ENCODE data around the gene CD70. TPM values are rescaled to one million over a fixed set of nuclear protein-coding genes. Genes with fewer than 3 reads are reported as not detected.
"Not testable (repeated sequence)": the region's sequence is repeated elsewhere in the genome, so short reads cannot be mapped to it uniquely, and the experiment has no call there.

CD70 gene
- total RNA-seq, 1 donor from 2014 or later: 0.51 TPM

GRCh38 chr19:6608940-6609339 is 18.0 kb upstream of the CD70 start:
- Mint-ChIP-seq H3K4me3 (ENCODE audit: unreplicated experiment) (no peak overlapping the region), H3K9me3 (ENCODE audit: unreplicated experiment) (peaks cover 24% of the 10 kb centered on the region), H3K27me3 (ENCODE audit: unreplicated experiment) (peaks cover 7% of the 10 kb centered on the region), H3K27ac (ENCODE audit: unreplicated experiment) (no peak overlapping the region), H3K36me3 (ENCODE audit: low read depth, unreplicated experiment) (peaks cover 9% of the 10 kb centered on the region), H3K4me1 (ENCODE audit: unreplicated experiment) (no peaks in the 10 kb centered on the region)
- no peak for DNase-seq (ENCODE audit: low spot score)
- TF ChIP-seq, protein P1, sequence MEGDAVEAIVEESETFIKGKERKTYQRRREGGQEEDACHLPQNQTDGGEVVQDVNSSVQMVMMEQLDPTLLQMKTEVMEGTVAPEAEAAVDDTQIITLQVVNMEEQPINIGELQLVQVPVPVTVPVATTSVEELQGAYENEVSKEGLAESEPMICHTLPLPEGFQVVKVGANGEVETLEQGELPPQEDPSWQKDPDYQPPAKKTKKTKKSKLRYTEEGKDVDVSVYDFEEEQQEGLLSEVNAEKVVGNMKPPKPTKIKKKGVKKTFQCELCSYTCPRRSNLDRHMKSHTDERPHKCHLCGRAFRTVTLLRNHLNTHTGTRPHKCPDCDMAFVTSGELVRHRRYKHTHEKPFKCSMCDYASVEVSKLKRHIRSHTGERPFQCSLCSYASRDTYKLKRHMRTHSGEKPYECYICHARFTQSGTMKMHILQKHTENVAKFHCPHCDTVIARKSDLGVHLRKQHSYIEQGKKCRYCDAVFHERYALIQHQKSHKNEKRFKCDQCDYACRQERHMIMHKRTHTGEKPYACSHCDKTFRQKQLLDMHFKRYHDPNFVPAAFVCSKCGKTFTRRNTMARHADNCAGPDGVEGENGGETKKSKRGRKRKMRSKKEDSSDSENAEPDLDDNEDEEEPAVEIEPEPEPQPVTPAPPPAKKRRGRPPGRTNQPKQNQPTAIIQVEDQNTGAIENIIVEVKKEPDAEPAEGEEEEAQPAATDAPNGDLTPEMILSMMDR (IDR thresholded peaks at IDR 0.05; ENCODE audit: unreplicated experiment): no peak

DNA sequence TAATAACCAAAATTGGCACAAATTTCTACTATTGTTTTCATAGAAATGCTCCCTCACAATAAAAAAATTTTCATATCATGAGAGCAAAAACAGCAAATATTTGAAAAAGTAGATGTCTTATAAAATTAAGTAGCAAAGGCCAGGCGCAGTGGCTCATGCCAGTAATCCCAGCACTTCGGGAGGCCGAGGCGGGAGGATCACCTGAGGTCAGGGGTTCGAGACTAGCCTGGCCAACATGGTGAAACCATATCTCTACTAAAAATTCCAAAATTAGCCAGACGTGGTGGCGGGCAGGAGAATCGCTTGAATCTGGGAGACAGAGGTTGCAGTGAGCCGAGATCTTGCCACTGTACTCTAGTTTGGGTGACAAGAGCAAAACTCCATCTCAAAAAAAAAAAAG is 17.2 kb upstream of the CD70 start:
- DNase-seq (ENCODE audit: low spot score); H3K4me3 Mint-ChIP-seq (ENCODE audit: unreplicated experiment); H3K4me1 Mint-ChIP-seq (ENCODE audit: unreplicated experiment); H3K36me3 Mint-ChIP-seq (ENCODE audit: low read depth, unreplicated experiment); H3K27me3 Mint-ChIP-seq (ENCODE audit: unreplicated experiment); H3K27ac Mint-ChIP-seq (ENCODE audit: unreplicated experiment): not testable (repeated sequence)
- H3K9me3 Mint-ChIP-seq (ENCODE audit: unreplicated experiment): peaks cover 18% of the 10 kb centered on the region

DNA sequence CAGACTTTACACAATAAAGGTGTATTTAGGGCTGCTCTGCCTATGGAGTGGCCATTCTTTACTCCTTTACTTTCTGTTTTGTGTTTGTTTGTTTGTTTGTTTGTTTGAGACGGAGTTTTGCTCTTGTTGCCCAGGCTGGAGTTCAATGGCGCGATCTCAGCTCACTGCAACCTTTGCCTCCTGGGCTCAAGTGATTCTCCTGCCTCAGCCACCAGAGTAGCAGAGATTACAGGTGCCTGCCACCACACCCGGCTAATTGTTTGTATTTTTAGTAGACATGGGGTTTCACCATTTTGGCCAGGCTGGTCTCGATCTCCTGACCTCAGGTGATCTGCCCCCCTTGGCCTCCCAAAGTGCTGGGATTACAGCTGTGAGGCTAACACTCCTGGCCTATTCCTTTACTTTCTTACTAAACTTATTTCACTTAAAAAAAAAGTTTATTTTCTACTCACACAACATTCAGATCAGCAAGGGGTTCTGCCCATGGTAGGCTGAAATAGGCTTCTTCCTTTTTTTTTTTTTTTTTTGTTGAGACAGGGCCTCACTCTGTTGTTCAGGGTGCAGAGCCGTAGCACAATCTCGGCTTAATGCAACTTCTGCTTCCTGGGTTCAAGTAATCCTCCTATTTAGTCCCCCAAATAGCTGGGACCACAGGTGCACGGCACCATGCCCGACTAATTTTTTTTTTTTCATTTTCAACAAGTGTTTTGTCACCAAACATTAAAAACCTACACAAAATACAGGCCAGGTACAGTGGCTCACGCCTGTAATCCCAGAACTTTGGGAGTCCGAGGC is 15.5 kb upstream of the CD70 start:
- not testable (repeated sequence) for H3K36me3 Mint-ChIP-seq (ENCODE audit: low read depth, unreplicated experiment); H3K4me3 Mint-ChIP-seq (ENCODE audit: unreplicated experiment); H3K27ac Mint-ChIP-seq (ENCODE audit: unreplicated experiment); H3K4me1 Mint-ChIP-seq (ENCODE audit: unreplicated experiment); H3K27me3 Mint-ChIP-seq (ENCODE audit: unreplicated experiment); DNase-seq (ENCODE audit: low spot score)
- peaks cover 10% of the 10 kb centered on the region for H3K9me3 Mint-ChIP-seq (ENCODE audit: unreplicated experiment)

DNA sequence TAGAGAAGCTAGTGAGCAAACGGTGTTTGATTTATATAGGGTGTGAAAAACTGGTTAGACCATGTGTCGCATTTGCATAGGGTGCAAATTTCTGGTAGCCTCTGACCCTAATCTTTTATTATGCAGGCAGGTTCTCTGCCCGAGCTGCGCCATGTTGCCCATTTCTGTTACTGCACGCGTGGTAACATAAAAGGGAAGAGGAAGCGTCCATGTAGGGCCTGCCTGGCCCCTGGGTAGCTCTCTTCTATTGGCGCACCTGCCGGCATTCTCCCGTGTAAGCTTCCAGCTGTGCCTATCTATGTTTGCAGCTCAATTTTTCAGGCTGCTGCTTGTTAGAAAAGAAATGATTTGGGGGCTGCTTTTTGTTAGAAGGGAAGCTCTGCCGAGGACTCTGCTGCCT is 14.0 kb upstream of the CD70 start:
- no peaks in the 10 kb centered on the region for H3K9me3 Mint-ChIP-seq (ENCODE audit: unreplicated experiment)

GRCh38 chr19:6602729-6603114 is 11.8 kb upstream of the CD70 start:
- H3K36me3 Mint-ChIP-seq (ENCODE audit: low read depth, unreplicated experiment): peaks cover 3% of the 10 kb centered on the region
- H3K27ac Mint-ChIP-seq (ENCODE audit: unreplicated experiment): no peak overlapping the region
- no peak for DNase-seq (ENCODE audit: low spot score)
- TF ChIP-seq, protein P1 (IDR thresholded peaks at IDR 0.05; ENCODE audit: unreplicated experiment): no peak
- H3K4me3 Mint-ChIP-seq (ENCODE audit: unreplicated experiment): no peak overlapping the region
- H3K4me1 Mint-ChIP-seq (ENCODE audit: unreplicated experiment): no peaks in the 10 kb centered on the region
- H3K27me3 Mint-ChIP-seq (ENCODE audit: unreplicated experiment): peaks cover 2% of the 10 kb centered on the region
- peaks cover 4% of the 10 kb centered on the region for H3K9me3 Mint-ChIP-seq (ENCODE audit: unreplicated experiment)

More for the DNA sequence above, 14.0 kb upstream of the CD70 start:
- DNase-seq (ENCODE audit: low spot score): no peak
- no peaks in the 10 kb centered on the region for H3K36me3 Mint-ChIP-seq (ENCODE audit: low read depth, unreplicated experiment)
- peaks cover 2% of the 10 kb centered on the region for H3K27me3 Mint-ChIP-seq (ENCODE audit: unreplicated experiment)
- H3K27ac Mint-ChIP-seq (ENCODE audit: unreplicated experiment): no peak overlapping the region
- TF ChIP-seq, protein P1 (IDR thresholded peaks at IDR 0.05; ENCODE audit: unreplicated experiment): no peak
- no peaks in the 10 kb centered on the region for H3K4me1 Mint-ChIP-seq (ENCODE audit: unreplicated experiment)
- no peak overlapping the region for H3K4me3 Mint-ChIP-seq (ENCODE audit: unreplicated experiment)

- not testable (repeated sequence) for DNase-seq (ENCODE audit: low spot score); H3K9me3 Mint-ChIP-seq (ENCODE audit: unreplicated experiment); H3K4me1 Mint-ChIP-seq (ENCODE audit: unreplicated experiment); H3K27ac Mint-ChIP-seq (ENCODE audit: unreplicated experiment); H3K4me3 Mint-ChIP-seq (ENCODE audit: unreplicated experiment); H3K36me3 Mint-ChIP-seq (ENCODE audit: low read depth, unreplicated experiment); H3K27me3 Mint-ChIP-seq (ENCODE audit: unreplicated experiment)
Measured at GRCh38 chr19:6601537-6602052, 10.6 kb upstream of the CD70 start.

DNA sequence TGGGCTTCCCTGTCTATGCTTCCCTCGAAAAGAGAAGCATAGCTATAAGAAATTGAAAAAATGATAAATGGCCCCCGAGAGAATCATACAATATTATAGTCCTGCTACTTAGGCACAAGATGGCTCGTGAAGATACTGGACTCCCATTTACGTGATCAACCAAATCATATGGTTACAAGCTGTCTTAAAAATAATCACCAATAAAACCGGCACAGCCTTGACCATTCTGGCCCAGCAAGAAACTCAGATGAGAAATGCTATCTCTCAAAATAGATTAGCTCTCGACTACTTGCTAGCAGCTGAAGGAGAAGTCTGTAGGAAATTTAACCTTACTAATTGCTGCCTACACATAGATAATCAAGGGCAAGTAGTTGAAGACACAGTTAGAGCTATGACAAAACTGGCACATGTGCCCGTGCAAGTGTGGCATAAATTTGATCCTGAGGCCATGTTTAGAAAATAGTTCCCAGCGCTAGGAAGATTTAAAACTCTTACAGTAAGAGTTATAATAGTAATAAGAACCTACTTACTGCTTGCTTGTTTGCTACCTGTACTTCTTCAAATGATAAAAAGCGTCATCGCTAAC is 10.1 kb upstream of the CD70 start:
- not testable (repeated sequence) for DNase-seq (ENCODE audit: low spot score); H3K4me3 Mint-ChIP-seq (ENCODE audit: unreplicated experiment); H3K9me3 Mint-ChIP-seq (ENCODE audit: unreplicated experiment); H3K27me3 Mint-ChIP-seq (ENCODE audit: unreplicated experiment); H3K36me3 Mint-ChIP-seq (ENCODE audit: low read depth, unreplicated experiment); H3K4me1 Mint-ChIP-seq (ENCODE audit: unreplicated experiment); H3K27ac Mint-ChIP-seq (ENCODE audit: unreplicated experiment)

Measured in endothelial cell (in vitro differentiated cells).